Heart left ventricle (tissue), 13 donors: ENCODE measurements around the gene CTNS.

Experiments used
- CTCF ChIP-seq, 12 donors: fragments of 200-600 bp; sonication (generic) in 4 of 12; IDR thresholded peaks; one replicate each; pipeline versions ENCODE4 v1.5.0 to v1.8.0; 2018 to 2022; ENCODE audit warnings: antibody characterized with exemption in 12 of 12, mild to moderate bottlenecking in 5 of 12
- POLR2A ChIP-seq, 2 donors: fragments of 450-650 bp; IDR thresholded peaks; one replicate each; pipeline ENCODE4 v1.6.1; 2017; ENCODE audit warnings: antibody characterized with exemption in 2 of 2, mild to moderate bottlenecking in 2 of 2, moderate library complexity in 2 of 2
- donor health status: ischemic (EF 13 %, LVEDD 7.1; RV severe dilation, severe dysfunction).
- donor health status: DM: no; HTN: yes; CAD: no.
- donor health status: DM: no; HTN: no; CAD: no.
- donor health status: ischemic (EF 25% LVEDD 6.9; RV normal size, moderate dysfunction).
- donor health status: ischemic (EF 25% LVEDD 5.7; RV mildly dilated, moderate dysfunction).
- donor health status: ischemic (EF 35%, LVEDD 5.7; RV mildly dilated, moderate dysfunction).
- donor health status: nonischemic (EF 11% LVEDD 7.7; RV severe dilation, severe dysfunction).
- donor health status: DM: yes; HTN: yes; CAD: no.
- donor health status: PGD.
- donor health status: ischemic (EF 29% LVEDD 5.4; RV normal size, mild dysfunction).
- donor health status: nonischemic (EF 23%, LVEDD 6.1; RV moderate dilation, normal function).

- TF ChIP-seq CTCF (IDR thresholded peaks at IDR 0.05) = no peak
- TF ChIP-seq POLR2A (IDR thresholded peaks at IDR 0.05) = no peak
These were observed 5.3 kb downstream of the CTNS start for GRCh38 chr17:3641717-3642486.
